ENCODE measurements around the gene SDC3. TPM values are rescaled to one million over a fixed set of nuclear protein-coding genes. Genes with fewer than 3 reads are reported as not detected.

Gene SDC3
- total and polyA plus RNA-seq, 11 donors, result 16.8 to 83.4 (median 28.8) TPM

- Histone ChIP-seq H3K36me3 (no peaks in the 10 kb centered on the region), H3K4me1 (peaks cover 7 to 58% (median 41%) of the 10 kb centered on the region in 12 donors), H3K4me3 (peak overlapping the region in 1 of 12 donors; percentile 75), H3K27me3 (no peaks in the 10 kb centered on the region), H3K27ac (peak overlapping the region in 1 of 12 donors; percentile 88), H3K9me3 (no peaks in the 10 kb centered on the region)
- intact Hi-C loops (cut with DNase I), result loop anchor here in 6 of 10 donors (2.0 to 10.0 kb wide), 6 partner anchors 51 to 189 kb away; partner anchors contain the start of gene MATN1 (in 1 of the 6)
- ATAC-seq (no peak), DNase-seq (peak in 1 of 5 donors; percentile 35)
- TF ChIP-seq CTCF (IDR thresholded peaks at IDR 0.05), result no peak
- TF ChIP-seq POLR2A (IDR thresholded peaks at IDR 0.05), result no peak
- 60 to 69% (median 65%) methylated on average over 8 to 9 of the region's 9 CpGs for WGBS, 4 donors
Observed at GRCh38 chr1:30905916-30906620, 2.5 kb downstream of the SDC3 start.

- DNase-seq (no peak), ATAC-seq (no peak)
- no peaks in the 10 kb centered on the region for H3K36me3 ChIP-seq
- TF ChIP-seq CTCF (IDR thresholded peaks at IDR 0.05) (no peak), POLR2A (IDR thresholded peaks at IDR 0.05) (no peak)
- H3K9me3 ChIP-seq, result no peaks in the 10 kb centered on the region
- peak overlapping the region in 1 of 12 donors; percentile 88 for H3K27ac ChIP-seq
- peaks cover 7 to 59% (median 41%) of the 10 kb centered on the region in 12 donors for H3K4me1 ChIP-seq
- H3K4me3 ChIP-seq, result no peak overlapping the region
- intact Hi-C loops (cut with DNase I), result loop anchor here in 6 of 10 donors (5.0 to 10.0 kb wide), 5 partner anchors 51 to 188 kb away; partner anchors contain the start of gene MATN1 (in 1 of the 6)
- WGBS, 4 donors, result 86 to 90% (median 88%) methylated on average over 1 of the region's 1 CpG
- H3K27me3 ChIP-seq, result no peaks in the 10 kb centered on the region
Observed at GRCh38 chr1:30905403-30905802, 3.2 kb downstream of the SDC3 start.

GRCh38 chr1:30904962-30905335, 3.6 kb downstream of the SDC3 start:
- H3K36me3 ChIP-seq, result no peaks in the 10 kb centered on the region
- intact Hi-C loops (cut with DNase I), result loop anchor here in 7 of 10 donors (5.0 to 10.0 kb wide), 6 partner anchors 50 to 188 kb away; partner anchors contain the start of gene MATN1 (in 1 of the 7)
- no peak overlapping the region for H3K4me3 ChIP-seq
- peak overlapping the region in 1 of 12 donors; percentile 88 for H3K27ac ChIP-seq
- WGBS, 4 donors, result 80 to 100% (median 92%) methylated on average over 1 of the region's 1 CpG
- TF ChIP-seq POLR2A (IDR thresholded peaks at IDR 0.05) (no peak), CTCF (IDR thresholded peaks at IDR 0.05) (no peak)
- peaks cover 7 to 59% (median 41%) of the 10 kb centered on the region in 12 donors for H3K4me1 ChIP-seq
- no peaks in the 10 kb centered on the region for H3K9me3 ChIP-seq
- H3K27me3 ChIP-seq, result no peaks in the 10 kb centered on the region
- DNase-seq (peak in 1 of 5 donors; percentile 9), ATAC-seq (no peak)

- no peak for ATAC-seq
- Histone ChIP-seq H3K4me1 (peaks cover 7 to 58% (median 40%) of the 10 kb centered on the region in 12 donors), H3K27ac (peak overlapping the region in 1 of 12 donors; percentile 88), H3K27me3 (no peaks in the 10 kb centered on the region), H3K4me3 (no peak overlapping the region), H3K9me3 (no peaks in the 10 kb centered on the region), H3K36me3 (no peaks in the 10 kb centered on the region)
- intact Hi-C loops (cut with DNase I), result loop anchor here in 5 of 10 donors (5.0 to 10.0 kb wide), 4 partner anchors 50 to 60 kb away; no protein-coding TSS in a partner anchor
- 81 to 86% (median 81%) methylated on average over 11 of the region's 11 CpGs for WGBS, 4 donors
- TF ChIP-seq CTCF (IDR thresholded peaks at IDR 0.05) (no peak), POLR2A (IDR thresholded peaks at IDR 0.05) (no peak)
- DNase-seq, result peak in 1 of 5 donors; percentile 24
Observed at GRCh38 chr1:30904191-30904961, 4.2 kb downstream of the SDC3 start.

Data from heart left ventricle (tissue), 16 donors.